HUES64 (cell line): ENCODE measurements around the gene HSPA12A.

Experiments
- H3K27ac ChIP-seq: 2 replicates; pipeline ENCODE4 v1.7.0; 2013; ENCODE audit warnings: low read depth, low read length, inconsistent platforms
- H3K27me3 ChIP-seq: 2 replicates; pipeline ENCODE4 v1.6.1; 2013; ENCODE audit warnings: mild to moderate bottlenecking, low read length; ENCODE audit not compliant: insufficient read depth
- H3K36me3 ChIP-seq: 2 replicates; pipeline ENCODE4 v1.6.1; 2013; ENCODE audit warnings: mild to moderate bottlenecking, low read length; ENCODE audit not compliant: insufficient read depth
- H3K4me1 ChIP-seq: 2 replicates; pipeline ENCODE4 v1.6.1; 2013; ENCODE audit warnings: mild to moderate bottlenecking, low read length, moderate library complexity; ENCODE audit not compliant: insufficient read depth
- H3K4me3 ChIP-seq: 2 replicates; pipeline ENCODE4 v1.5.1; 2013; ENCODE audit warnings: mild to moderate bottlenecking, low read length, moderate library complexity
- H3K9ac ChIP-seq: 2 replicates; pipeline ENCODE4 v1.6.1; 2013; ENCODE audit warnings: mild to moderate bottlenecking, low read depth, low read length
- H3K9me3 ChIP-seq: 2 replicates; pipeline ENCODE4 v1.6.1; 2013; ENCODE audit warnings: low read depth, low read length; ENCODE audit not compliant: insufficient read depth
- WGBS: fragments of 150-250, 120-280 bp; methylation state at CpG from one replicate; pipeline ENCODE4 v1.1.7; 2013; ENCODE audit warnings: missing lambda C conversion rate; 5-methylcytosine and 5-hydroxymethylcytosine counted together

HSPA12A gene

DNA sequence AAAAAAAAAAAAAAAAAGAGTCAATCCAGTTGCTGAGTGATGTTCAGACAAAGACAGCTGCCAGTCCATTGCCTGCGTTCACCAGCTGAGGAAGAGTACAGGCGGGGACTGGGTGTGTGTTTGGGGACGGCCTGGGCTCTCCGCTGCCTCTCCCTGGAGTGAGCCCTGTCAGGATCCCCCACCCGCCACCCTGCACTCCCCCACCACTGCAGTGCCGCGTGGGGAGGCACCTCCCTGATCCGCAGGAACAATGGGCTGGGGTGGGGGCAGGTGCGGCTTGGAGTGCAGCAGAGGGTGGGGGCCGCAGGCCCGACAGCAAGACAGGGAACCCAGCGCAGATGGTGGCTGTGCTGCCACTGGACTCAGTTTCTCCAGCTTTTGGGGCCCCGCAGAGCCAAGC is 1.4 kb downstream of the HSPA12A start:
- 0 out of 2 replicates have a peak, but pooled peaks cover 4% of the 10 kb centered on the region for H3K4me1 ChIP-seq
- H3K27ac ChIP-seq: no peak overlapping the region
- 21% methylated on average over 10 of the region's 13 CpGs for WGBS
- H3K9ac ChIP-seq: peak overlapping the region; percentile 24; the same call in 1 of the 2 replicates
- H3K27me3 ChIP-seq: peaks cover 74% of the 10 kb centered on the region
- H3K36me3 ChIP-seq: no peaks in the 10 kb centered on the region
- H3K9me3 ChIP-seq: no peaks in the 10 kb centered on the region
- H3K4me3 ChIP-seq: peak overlapping the region; percentile 79

DNA sequence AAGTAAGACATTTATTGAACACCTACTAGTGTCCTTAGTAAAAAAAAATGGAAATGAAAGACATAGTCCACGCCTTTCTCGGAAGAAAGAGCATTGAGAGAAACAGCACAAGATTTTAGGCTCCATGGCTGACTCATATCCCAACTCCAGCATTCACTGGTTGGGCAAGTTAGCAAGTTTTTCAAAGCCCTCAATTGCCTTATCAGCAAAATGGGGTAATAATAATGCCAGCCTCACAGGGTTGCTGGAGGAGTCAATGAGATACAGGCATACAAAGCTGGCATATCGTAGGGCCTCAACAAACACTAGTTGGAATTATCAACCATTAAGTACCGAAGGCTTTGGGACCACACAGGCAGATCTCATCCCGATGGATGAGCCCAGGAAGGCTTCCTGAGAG is 4.0 kb downstream of the HSPA12A start:
- Histone ChIP-seq H3K9me3 (no peaks in the 10 kb centered on the region), H3K9ac (no peak overlapping the region), H3K4me1 (0 out of 2 replicates have a peak, but pooled peaks cover 3% of the 10 kb centered on the region), H3K27ac (no peak overlapping the region), H3K4me3 (no peak overlapping the region), H3K36me3 (no peaks in the 10 kb centered on the region), H3K27me3 (peaks cover 48% of the 10 kb centered on the region)
- WGBS: 95% methylated on average over 5 of the region's 5 CpGs

DNA sequence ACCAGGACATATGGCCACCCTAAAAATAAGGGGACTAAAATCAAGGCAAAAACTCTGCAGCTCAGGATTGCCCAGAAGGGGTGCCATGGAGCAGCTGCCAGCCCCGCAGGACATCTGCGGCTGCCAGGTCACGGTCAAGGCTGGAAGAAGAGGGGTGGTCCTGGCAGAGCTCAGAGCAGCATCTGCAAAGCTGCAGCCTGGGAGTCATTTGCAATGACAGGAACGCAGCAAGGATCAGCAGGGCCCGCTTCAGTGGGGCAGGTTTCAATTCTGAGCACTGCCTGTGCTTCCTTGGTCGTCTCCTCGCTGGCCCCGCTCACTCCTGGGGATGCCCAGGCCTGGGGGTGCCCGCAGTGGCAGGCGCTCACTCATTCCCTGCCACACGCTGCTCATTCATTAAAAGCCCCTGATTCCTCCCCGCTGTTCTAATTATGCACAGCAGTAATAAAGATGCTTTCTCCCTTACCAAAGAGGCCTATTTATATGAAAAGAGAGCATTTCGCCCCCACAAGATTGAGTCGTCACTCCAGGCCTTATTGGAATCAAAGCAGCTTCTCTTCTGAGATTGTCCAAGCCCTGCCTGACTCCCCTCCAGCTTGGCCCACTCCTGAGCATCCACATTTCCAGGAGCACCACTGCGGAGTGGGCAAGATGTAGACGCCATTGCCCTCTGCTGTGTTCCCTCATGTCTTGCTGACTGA is 4.6 kb downstream of the HSPA12A start:
- Histone ChIP-seq H3K4me1 (no peaks in the 10 kb centered on the region), H3K4me3 (no peak overlapping the region), H3K9ac (no peak overlapping the region), H3K27ac (no peak overlapping the region), H3K27me3 (peaks cover 43% of the 10 kb centered on the region), H3K36me3 (no peaks in the 10 kb centered on the region), H3K9me3 (no peaks in the 10 kb centered on the region)
- 69% methylated on average over 16 of the region's 16 CpGs for WGBS

DNA sequence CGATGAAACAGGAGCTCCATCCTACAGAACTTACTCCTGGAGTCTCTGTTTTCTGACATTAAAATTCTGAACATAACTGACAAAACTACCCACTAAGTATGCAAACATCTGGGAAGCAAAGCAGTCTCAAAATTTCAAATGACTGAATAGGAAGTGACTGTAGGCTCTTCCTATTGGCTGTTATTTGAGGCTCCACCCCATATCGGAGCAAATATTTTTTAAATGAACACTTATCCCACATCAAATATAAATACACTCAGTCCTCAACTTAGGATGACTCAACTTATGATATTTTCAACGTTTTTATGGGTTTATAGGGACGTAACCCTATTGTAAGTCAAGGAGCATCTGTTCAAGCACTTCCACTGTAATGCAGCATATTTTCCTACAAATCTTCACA is 8.8 kb downstream of the HSPA12A start:
- H3K9ac ChIP-seq: no peak overlapping the region
- H3K9me3 ChIP-seq: no peaks in the 10 kb centered on the region
- 94% methylated on average over 4 of the region's 4 CpGs for WGBS
- H3K27me3 ChIP-seq: peaks cover 2% of the 10 kb centered on the region; the same call in 1 of the 2 replicates
- no peak overlapping the region for H3K27ac ChIP-seq
- no peak overlapping the region for H3K4me3 ChIP-seq
- H3K36me3 ChIP-seq: no peaks in the 10 kb centered on the region
- H3K4me1 ChIP-seq: 0 out of 2 replicates have a peak, but pooled peaks cover 3% of the 10 kb centered on the region

DNA sequence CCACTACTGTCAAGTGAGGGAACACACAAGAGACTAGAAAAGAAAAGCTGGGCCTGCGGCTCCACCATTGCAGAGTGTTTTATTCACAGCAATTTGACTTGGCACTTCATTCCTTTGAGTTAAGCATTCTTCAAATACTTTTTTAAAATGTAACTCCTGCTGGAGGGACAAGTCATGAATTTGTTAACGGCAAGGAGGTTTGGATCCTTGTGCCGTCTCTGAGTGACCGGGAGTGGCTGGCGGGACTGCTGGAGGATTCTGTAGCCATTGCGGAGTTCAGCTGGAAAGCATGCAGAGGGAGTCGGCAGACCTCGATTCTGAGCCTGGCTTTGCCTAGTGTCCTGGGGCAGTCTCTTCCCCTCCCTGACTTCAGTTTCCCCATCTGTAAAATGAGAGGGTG is 9.8 kb downstream of the HSPA12A start:
- Histone ChIP-seq H3K36me3 (no peaks in the 10 kb centered on the region), H3K27ac (no peak overlapping the region), H3K4me3 (no peak overlapping the region), H3K9me3 (no peaks in the 10 kb centered on the region), H3K4me1 (0 out of 2 replicates have a peak, but pooled peaks cover 3% of the 10 kb centered on the region), H3K9ac (no peak overlapping the region), H3K27me3 (no peaks in the 10 kb centered on the region)
- WGBS: 85% methylated on average over 8 of the region's 8 CpGs

DNA sequence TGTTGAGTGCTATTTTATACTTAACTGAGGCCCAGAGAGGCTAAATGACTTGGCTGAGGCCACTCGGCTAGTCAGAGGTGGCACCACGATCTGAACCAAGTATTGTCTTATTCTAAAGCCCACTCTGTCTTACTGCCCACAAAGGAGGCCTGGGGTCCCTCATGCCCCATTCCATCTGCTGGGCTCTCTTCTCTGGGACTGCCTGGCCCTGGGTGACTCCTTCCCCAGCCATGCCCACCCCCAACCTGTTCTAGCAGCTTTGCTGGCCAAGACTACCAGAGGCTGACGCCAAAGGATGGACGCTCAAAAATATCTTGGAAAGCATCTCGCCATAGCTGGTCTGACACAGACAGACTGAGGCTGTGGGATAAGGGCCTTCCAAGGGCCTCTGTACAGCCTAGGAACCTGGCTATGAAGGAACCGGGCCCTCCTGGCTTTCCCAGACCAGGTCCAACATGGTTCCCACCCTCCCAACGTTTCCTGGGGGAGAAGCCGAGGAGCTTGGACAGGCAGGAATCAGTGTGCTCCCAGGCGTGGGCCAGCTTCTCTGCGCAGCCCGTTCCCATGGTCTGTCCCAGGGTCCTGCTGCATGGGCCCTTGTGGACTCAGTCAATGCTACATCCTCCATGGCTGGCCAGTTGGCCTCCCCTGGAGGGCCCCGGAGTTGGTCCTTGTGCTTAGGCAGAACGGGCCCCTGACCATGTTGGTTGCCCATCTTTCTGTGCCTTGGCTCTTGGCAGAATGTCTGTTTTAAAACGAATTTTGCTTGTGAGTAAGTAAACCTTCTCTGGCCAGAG is 11.7 kb downstream of the HSPA12A start:
- H3K9ac ChIP-seq: no peak overlapping the region
- H3K4me3 ChIP-seq: no peak overlapping the region
- 0 out of 2 replicates have a peak, but pooled peaks cover 3% of the 10 kb centered on the region for H3K4me1 ChIP-seq
- H3K36me3 ChIP-seq: no peaks in the 10 kb centered on the region
- 87% methylated on average over 14 of the region's 14 CpGs for WGBS
- no peak overlapping the region for H3K27ac ChIP-seq
- no peaks in the 10 kb centered on the region for H3K9me3 ChIP-seq
- H3K27me3 ChIP-seq: no peaks in the 10 kb centered on the region

DNA sequence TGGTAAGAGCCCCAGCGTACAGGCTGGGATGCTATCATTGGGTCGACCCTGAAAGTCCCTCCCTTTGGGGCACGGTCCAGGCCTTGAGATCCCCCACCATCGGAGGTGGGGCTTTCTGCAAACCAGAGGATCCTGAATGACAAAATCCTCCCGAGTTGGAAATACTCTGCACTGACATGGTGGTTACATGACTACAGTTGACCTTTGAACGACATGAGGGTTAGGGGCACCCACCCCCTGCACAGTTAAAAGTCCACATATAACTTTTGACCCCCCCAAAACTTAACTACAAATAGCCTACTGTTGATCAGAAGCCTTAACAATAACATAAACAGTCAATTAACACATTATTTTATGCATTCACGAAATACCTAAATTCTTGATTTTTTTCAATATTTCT is 13.1 kb downstream of the HSPA12A start:
- 90% methylated on average over 7 of the region's 7 CpGs for WGBS

DNA sequence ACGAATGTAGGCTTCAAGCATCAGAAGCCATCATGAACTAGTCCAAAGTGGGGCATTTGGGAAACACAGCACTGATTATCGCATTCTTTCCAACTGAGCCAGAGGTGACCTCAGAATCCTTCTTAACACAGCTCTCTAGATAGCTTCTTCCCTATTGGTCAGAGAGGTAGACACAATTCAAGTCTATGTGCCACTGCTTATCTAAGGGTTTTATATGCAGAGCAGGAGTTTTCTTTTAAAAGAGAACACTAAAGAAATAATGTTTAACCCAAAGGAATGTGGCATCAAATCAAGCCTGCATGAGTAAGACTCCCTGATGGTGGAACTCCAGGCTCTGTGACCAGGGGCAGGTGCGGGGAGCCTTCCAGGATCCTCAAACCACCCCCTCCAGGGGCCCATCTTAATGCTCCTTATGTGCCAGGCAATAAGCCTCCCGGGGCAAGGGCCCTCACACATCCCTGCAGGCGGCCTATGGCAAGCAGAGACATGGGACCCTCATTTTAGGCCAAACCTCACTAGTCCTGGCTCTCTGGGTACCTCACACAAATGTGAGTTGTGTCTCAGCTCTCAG is 13.8 kb downstream of the HSPA12A start:
- no peaks in the 10 kb centered on the region for H3K9me3 ChIP-seq
- no peak overlapping the region for H3K27ac ChIP-seq
- H3K36me3 ChIP-seq: no peaks in the 10 kb centered on the region
- no peak overlapping the region for H3K9ac ChIP-seq
- H3K4me1 ChIP-seq: 0 out of 2 replicates have a peak, but pooled peaks cover 3% of the 10 kb centered on the region
- no peaks in the 10 kb centered on the region for H3K27me3 ChIP-seq
- H3K4me3 ChIP-seq: no peak overlapping the region
- 74% methylated on average over 5 of the region's 5 CpGs for WGBS

More for the DNA sequence above, 13.1 kb downstream of the HSPA12A start:
- H3K4me3 ChIP-seq: no peak overlapping the region
- H3K27me3 ChIP-seq: no peaks in the 10 kb centered on the region
- no peaks in the 10 kb centered on the region for H3K9me3 ChIP-seq
- 0 out of 2 replicates have a peak, but pooled peaks cover 3% of the 10 kb centered on the region for H3K4me1 ChIP-seq
- H3K27ac ChIP-seq: no peak overlapping the region
- H3K36me3 ChIP-seq: no peaks in the 10 kb centered on the region
- H3K9ac ChIP-seq: no peak overlapping the region

DNA sequence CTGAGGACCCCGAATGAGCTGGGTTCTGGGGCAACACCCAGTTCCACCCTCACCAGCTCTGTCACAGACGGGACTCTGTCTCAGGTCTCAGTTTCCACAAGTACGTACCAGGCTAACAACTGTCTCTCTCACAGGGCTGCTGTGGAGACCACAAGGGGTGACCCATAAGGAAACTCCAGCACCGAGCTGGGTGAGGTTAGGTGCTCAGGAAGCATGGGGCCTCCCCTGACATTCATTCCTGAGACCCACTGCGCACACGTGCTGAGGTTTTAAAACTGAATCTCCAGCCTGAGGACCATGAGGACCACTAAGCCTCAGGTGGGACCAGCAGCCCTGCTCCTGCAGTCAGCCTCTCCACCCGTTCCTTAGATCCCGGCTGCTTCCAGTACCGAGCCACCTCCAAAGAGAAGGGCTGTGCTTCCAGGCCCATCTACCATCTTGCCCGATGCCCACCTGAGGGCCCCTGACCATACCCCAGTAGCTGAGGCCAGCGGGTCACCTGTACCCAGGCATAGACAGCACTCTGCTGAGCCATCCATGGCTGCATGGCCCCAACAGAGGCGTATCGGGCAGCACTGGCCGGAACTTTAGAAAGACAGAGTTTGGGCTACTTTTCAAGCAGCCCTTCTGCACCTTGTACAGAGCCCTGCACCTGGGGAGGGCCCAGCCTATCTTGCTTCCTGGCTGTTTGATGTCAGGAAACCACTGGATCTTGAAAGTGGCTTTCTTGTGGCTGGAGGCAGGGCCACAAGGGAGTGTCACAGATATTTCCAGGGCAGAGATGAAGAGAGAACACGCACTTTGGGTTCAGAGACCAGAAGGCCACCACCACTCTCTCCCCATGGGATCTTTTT is 18.7 kb downstream of the HSPA12A start:
- Histone ChIP-seq H3K9ac (no peak overlapping the region), H3K36me3 (no peaks in the 10 kb centered on the region), H3K27ac (no peak overlapping the region), H3K27me3 (peaks cover 3% of the 10 kb centered on the region; the same call in 1 of the 2 replicates), H3K4me3 (no peak overlapping the region), H3K9me3 (no peaks in the 10 kb centered on the region), H3K4me1 (peaks cover 5% of the 10 kb centered on the region; the same call in 1 of the 2 replicates)
- 94% methylated on average over 14 of the region's 15 CpGs for WGBS

DNA sequence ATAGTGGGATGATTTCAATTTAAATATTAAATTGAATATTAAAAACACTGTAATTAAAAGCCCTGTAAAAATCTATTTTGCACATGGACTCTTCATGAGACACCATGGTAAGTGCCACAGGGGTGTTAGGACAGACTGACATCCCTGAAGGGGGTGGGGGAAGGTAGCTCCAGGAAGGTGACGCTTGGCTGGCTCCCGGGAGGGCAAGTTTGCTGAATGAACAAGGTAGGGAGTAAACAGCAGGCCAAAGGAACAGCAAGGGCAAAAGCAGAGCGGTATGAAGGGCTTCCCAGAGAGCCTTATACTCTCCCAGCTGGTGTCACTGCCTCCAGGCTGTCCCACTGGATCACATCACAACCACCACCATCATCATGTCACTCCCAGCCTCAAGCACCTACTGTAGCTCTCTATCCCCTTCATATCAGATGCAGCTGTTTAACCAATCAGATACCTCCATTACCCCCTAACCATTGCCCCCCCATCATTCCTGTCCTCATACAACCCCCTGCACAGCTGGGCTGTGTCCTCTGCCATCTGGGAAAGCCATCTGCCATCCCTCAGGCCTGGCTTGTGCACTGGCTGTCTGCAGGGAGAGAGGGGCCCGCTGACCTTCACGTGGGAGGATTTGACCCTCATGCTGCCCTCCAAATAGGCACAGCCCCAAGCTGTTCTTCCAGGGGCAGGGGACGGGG is 19.5 kb downstream of the HSPA12A start:
- Histone ChIP-seq H3K9me3 (no peaks in the 10 kb centered on the region), H3K9ac (no peak overlapping the region), H3K4me1 (peaks cover 5% of the 10 kb centered on the region; the same call in 1 of the 2 replicates), H3K27ac (no peak overlapping the region), H3K4me3 (no peak overlapping the region), H3K27me3 (peaks cover 3% of the 10 kb centered on the region; the same call in 1 of the 2 replicates), H3K36me3 (no peaks in the 10 kb centered on the region)
- 92% methylated on average over 6 of the region's 6 CpGs for WGBS
